OCI-LY1 (cell line): ENCODE data around the gene FBLN7.

Experiments
- CTCF ChIP-seq: fragments of 200-600 bp; sonication (generic), shearing (Covaris generic); IDR thresholded peaks from 2 replicates; pipeline ENCODE4 v1.5.1; 2017; ENCODE audit warnings: mild to moderate bottlenecking, antibody characterized with exemption, low read length, moderate library complexity, mixed read lengths
- EZH2 ChIP-seq: fragments of 200-600 bp; sonication (generic), shearing (Covaris generic); IDR thresholded peaks from 2 replicates; pipeline ENCODE4 v1.8.0; 2017; ENCODE audit warnings: borderline replicate concordance, mixed run types, mild to moderate bottlenecking, antibody characterized with exemption, low read length, moderate library complexity, mixed read lengths

GRCh38 chr2:112230371-112230770 lies 92.2 kb downstream of the FBLN7 start:
- no peak for TF ChIP-seq EZH2
- no peak for TF ChIP-seq CTCF
